SK-N-SH (cell line): Measurements from ENCODE around the gene BBX. TPM values are rescaled to one million over a fixed set of nuclear protein-coding genes. Genes with fewer than 3 reads are reported as not detected.
A peak's percentile ranks its signal among the peaks of the same experiment; 100 is the strongest.

ENCODE experiments used
- CTCF ChIA-PET: fragments of 300-600, 350-600 bp; formaldehyde crosslinking; extraction: SDS; loops from one replicate; lab custom pipeline; 2021; lab: Yijun Ruan, JAX
- POLR2A ChIA-PET: fragments of 350-600 bp; sonication (Branson Sonifier 250); formaldehyde crosslinking; extraction: SDS; loops from one replicate; lab custom pipeline; 2020; ENCODE audit warnings: antibody characterized with exemption, inconsistent platforms; lab: Yijun Ruan, JAX
- DNase-seq: peaks from one replicate; pipeline ENCODE4 v3.0.0; 2012
- H2AFZ ChIP-seq: fragments of 200-600 bp; sonication (generic); 2 replicates; pipeline ENCODE4 v1.8.1; 2016; ENCODE audit warnings: antibody characterized with exemption, mild to moderate bottlenecking, low read depth
- H3F3A ChIP-seq: fragments of 200-600 bp; sonication (generic); replicated peaks from 2 replicates; pipeline ENCODE3; 2016; ENCODE audit warnings: antibody characterized with exemption, mild to moderate bottlenecking; ENCODE audit not compliant: insufficient read depth
- H3K27ac ChIP-seq, 2 experiments: fragments of 200-500 bp in 1 of 2; fragments of 200-600 bp in 1 of 2; sonication (Bioruptor generic) in 1 of 2; sonication (generic), shearing (Covaris generic) in 1 of 2; 2 replicates each; pipeline versions ENCODE4 v1.5.1 to v1.6.1; 2014 to 2016; ENCODE audit warnings: low read depth in 2 of 2, inconsistent platforms in 1 of 2, low read length in 1 of 2, mild to moderate bottlenecking in 1 of 2, mixed read lengths in 1 of 2
- H3K27me3 ChIP-seq: fragments of 200-600 bp; sonication (generic), shearing (Covaris generic); 2 replicates; pipeline ENCODE4 v1.6.1; 2016; ENCODE audit warnings: mixed run types; ENCODE audit not compliant: insufficient read depth
- H3K36me3 ChIP-seq, 2 experiments: fragments of 200-500 bp in 1 of 2; fragments of 200-600 bp in 1 of 2; sonication (Bioruptor generic) in 1 of 2; sonication (generic) in 1 of 2; replicated peaks in 1 of 2; 2 replicates each; pipeline versions ENCODE3 to v1.5.1; 2014 to 2016; ENCODE audit warnings: low read length in 1 of 2, mild to moderate bottlenecking in 1 of 2; ENCODE audit not compliant: insufficient read depth in 2 of 2, control insufficient read depth in 1 of 2
- H3K4me1 ChIP-seq, 2 experiments: fragments of 200-500 bp in 1 of 2; fragments of 200-600 bp in 1 of 2; sonication (Bioruptor generic) in 1 of 2; sonication (generic), shearing (Covaris generic) in 1 of 2; 2 replicates each; pipeline versions ENCODE4 v1.5.1 to v1.6.1; 2014 to 2016; ENCODE audit warnings: low read depth in 1 of 2, low read length in 1 of 2, mixed run types in 1 of 2; ENCODE audit not compliant: insufficient read depth in 2 of 2, control insufficient read depth in 1 of 2
- H3K4me2 ChIP-seq: fragments of 200-600 bp; sonication (generic), shearing (Covaris generic); 2 replicates; pipeline ENCODE4 v1.6.1; 2017; ENCODE audit warnings: mixed run types
- H3K4me3 ChIP-seq, 2 experiments: fragments of 200-500 bp in 1 of 2; fragments of 200-600 bp in 1 of 2; sonication (Bioruptor generic) in 1 of 2; sonication (generic), shearing (Covaris generic) in 1 of 2; 2 replicates each; pipeline versions ENCODE4 v1.5.1 to v1.8.1; 2014 to 2016; ENCODE audit warnings: low read depth in 2 of 2, inconsistent platforms in 1 of 2, low read length in 1 of 2, mild to moderate bottlenecking in 1 of 2, mixed read lengths in 1 of 2, moderate library complexity in 1 of 2
- H3K79me2 ChIP-seq: fragments of 200-600 bp; sonication (generic); 2 replicates; pipeline ENCODE4 v1.8.1; 2017; ENCODE audit warnings: mild to moderate bottlenecking; ENCODE audit not compliant: insufficient read depth
- H3K9ac ChIP-seq: fragments of 200-600 bp; sonication (generic); 2 replicates; pipeline ENCODE4 v1.6.1; 2017; ENCODE audit warnings: mixed run types
- H3K9me2 ChIP-seq: fragments of 200-600 bp; sonication (generic); 2 replicates; pipeline ENCODE4 v1.6.1; 2017; ENCODE audit warnings: mixed run types
- H3K9me3 ChIP-seq: fragments of 200-600 bp; sonication (generic); 2 replicates; pipeline ENCODE4 v1.6.1; 2017; ENCODE audit warnings: mixed run types, mild to moderate bottlenecking, moderate library complexity
- H4K20me1 ChIP-seq: fragments of 200-600 bp; sonication (generic); 2 replicates; pipeline ENCODE4 v1.6.1; 2017; ENCODE audit warnings: mild to moderate bottlenecking, mixed run types; ENCODE audit not compliant: insufficient read depth
- EP300 ChIP-seq, 2 experiments: IDR thresholded peaks; 2 replicates each; pipeline versions ENCODE4 v1.4.0 to v1.6.1; 2012; ENCODE audit warnings: borderline replicate concordance in 1 of 2, low read depth in 1 of 2, low read length in 1 of 2
- FOSL2 ChIP-seq: IDR thresholded peaks from 2 replicates; pipeline ENCODE4 v1.4.0; 2012; ENCODE audit warnings: low read depth, mild to moderate bottlenecking, moderate library complexity, borderline replicate concordance
- JUND ChIP-seq: IDR thresholded peaks from 2 replicates; pipeline ENCODE4 v1.4.0; 2012
- RCOR1 ChIP-seq: fragments of 150-350 bp; IDR thresholded peaks from 2 replicates; pipeline ENCODE4 v1.6.1; 2017; ENCODE audit warnings: antibody characterized with exemption, low read length
- RFX5 ChIP-seq: IDR thresholded peaks from 2 replicates; pipeline ENCODE4 v1.6.1; 2012; ENCODE audit warnings: mild to moderate bottlenecking, improper control_type of control experiment, low read length
- TAF1 ChIP-seq: IDR thresholded peaks from 2 replicates; pipeline ENCODE4 v1.6.1; 2012; ENCODE audit warnings: low read depth, mild to moderate bottlenecking, low read length, moderate library complexity, borderline replicate concordance
- WGBS: methylation state at CpG from one replicate; pipeline ENCODE4 v1.1.6; 2017; ENCODE audit warnings: low lambda C conversion rate; 5-methylcytosine and 5-hydroxymethylcytosine counted together
- polyA plus RNA-seq, 3 experiments: library from polyadenylated mRNA; depleted of rRNA; stranded (reverse); fragments of >200 nt; gene quantifications; 2 replicates each; pipeline ENCODE4 v1.2.3, GENCODE V29; 2012
- TF ChIP-seq, protein P1 (sequence below): fragments of 150-350 bp; IDR thresholded peaks from 2 replicates; pipeline ENCODE4 v1.6.1; 2016; ENCODE audit warnings: mild to moderate bottlenecking, low read depth, low read length
- TF ChIP-seq, protein P2 (sequence below): IDR thresholded peaks from 2 replicates; pipeline ENCODE4; 2012
- TF ChIP-seq, protein P3 (sequence below): fragments of 200-600 bp; sonication (generic); IDR thresholded peaks from 2 replicates; pipeline ENCODE4 v1.6.1; 2017; ENCODE audit warnings: antibody characterized with exemption, mild to moderate bottlenecking, moderate library complexity

BBX gene
- polyA plus RNA-seq, 1 of the 3 experiments (the other 2 are of a cell fraction), result 14.2 TPM

DNA sequence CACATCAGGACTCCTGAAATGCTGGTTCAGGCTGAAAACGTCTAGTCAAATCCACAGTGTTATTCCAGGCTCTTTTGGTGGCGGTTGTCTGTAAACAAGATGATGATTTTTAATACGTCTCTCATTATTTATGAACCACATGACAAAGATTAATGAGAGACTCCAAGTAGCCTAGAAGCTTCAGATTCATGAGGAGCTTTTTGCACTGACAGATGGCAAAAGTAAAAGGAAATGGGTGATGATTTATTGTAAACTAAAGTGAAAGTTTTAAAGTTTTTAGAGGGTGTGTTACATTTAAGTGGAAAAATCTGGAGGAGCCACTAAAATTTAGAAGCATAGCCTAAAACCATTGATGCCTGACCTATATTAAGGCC lies 77.0 kb downstream of the BBX start:
- Histone ChIP-seq H2AFZ (peak overlapping the region; percentile 82), H3K36me3 (peaks cover 0 to 8% of the 10 kb centered on the region in 2 experiments), H3K27ac (peak overlapping the region; percentile 66 to 72), H3K4me2 (peak overlapping the region; percentile 79), H3K9me2 (no peaks in the 10 kb centered on the region), H3K79me2 (0 out of 2 replicates have a peak, but pooled peaks cover 4% of the 10 kb centered on the region), H3F3A (no peaks in the 10 kb centered on the region), H3K9me3 (no peaks in the 10 kb centered on the region), H3K9ac (peak overlapping the region; percentile 61), H3K4me1 (peaks cover 4 to 7% of the 10 kb centered on the region in 2 experiments; a peak in 3 of 4 replicates), H4K20me1 (no peaks in the 10 kb centered on the region), H3K4me3 (peak overlapping the region; percentile 21 to 56), H3K27me3 (no peaks in the 10 kb centered on the region)
- no peak for DNase-seq
- CTCF ChIA-PET, result interaction anchor here (1.0 to 3.1 kb wide), 4 partner anchors 11 to 364 kb away, joined by 3 to 8 read pairs (median 4); no protein-coding TSS in a partner anchor
- POLR2A ChIA-PET, result interaction anchor here (0.8 kb wide), 1 partner anchor 168 kb away, joined by 3 read pairs; no protein-coding TSS in a partner anchor
- 49% methylated on average over 3 of the region's 3 CpGs for WGBS
- TF ChIP-seq, protein P1, sequence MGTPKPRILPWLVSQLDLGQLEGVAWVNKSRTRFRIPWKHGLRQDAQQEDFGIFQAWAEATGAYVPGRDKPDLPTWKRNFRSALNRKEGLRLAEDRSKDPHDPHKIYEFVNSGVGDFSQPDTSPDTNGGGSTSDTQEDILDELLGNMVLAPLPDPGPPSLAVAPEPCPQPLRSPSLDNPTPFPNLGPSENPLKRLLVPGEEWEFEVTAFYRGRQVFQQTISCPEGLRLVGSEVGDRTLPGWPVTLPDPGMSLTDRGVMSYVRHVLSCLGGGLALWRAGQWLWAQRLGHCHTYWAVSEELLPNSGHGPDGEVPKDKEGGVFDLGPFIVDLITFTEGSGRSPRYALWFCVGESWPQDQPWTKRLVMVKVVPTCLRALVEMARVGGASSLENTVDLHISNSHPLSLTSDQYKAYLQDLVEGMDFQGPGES, result no peak
- TF ChIP-seq RCOR1 (no peak), FOSL2 (no peak)
- TF ChIP-seq, protein P2, sequence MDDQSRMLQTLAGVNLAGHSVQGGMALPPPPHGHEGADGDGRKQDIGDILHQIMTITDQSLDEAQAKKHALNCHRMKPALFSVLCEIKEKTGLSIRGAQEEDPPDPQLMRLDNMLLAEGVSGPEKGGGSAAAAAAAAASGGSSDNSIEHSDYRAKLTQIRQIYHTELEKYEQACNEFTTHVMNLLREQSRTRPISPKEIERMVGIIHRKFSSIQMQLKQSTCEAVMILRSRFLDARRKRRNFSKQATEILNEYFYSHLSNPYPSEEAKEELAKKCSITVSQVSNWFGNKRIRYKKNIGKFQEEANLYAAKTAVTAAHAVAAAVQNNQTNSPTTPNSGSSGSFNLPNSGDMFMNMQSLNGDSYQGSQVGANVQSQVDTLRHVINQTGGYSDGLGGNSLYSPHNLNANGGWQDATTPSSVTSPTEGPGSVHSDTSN, result peak; percentile 18

DNA sequence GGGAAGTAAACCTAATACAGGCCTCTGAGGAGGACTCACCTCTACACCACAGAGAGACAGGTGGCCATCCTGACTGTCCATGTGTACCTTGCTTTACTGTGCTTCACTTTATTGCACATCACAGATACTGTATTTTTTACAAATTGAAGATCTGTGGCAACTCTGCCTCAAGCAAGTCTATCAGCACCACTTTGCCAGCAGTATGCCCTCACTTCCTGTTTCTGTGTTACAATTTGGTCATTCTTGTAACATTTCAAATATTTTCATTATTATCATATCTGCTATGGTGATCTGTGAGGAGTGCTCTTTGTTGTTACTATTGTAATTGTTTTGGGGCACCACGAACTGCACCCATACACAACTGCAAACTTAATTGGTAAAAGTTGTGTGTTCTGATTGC lies 78.0 kb downstream of the BBX start:
- Histone ChIP-seq H3F3A (no peaks in the 10 kb centered on the region), H3K9ac (no peak overlapping the region), H3K36me3 (peaks cover 0 to 8% of the 10 kb centered on the region in 2 experiments), H2AFZ (no peak overlapping the region), H3K9me3 (no peaks in the 10 kb centered on the region), H3K27me3 (no peaks in the 10 kb centered on the region), H4K20me1 (no peaks in the 10 kb centered on the region), H3K79me2 (0 out of 2 replicates have a peak, but pooled peaks cover 4% of the 10 kb centered on the region), H3K4me1 (peaks cover 4 to 7% of the 10 kb centered on the region in 2 experiments; a peak in 3 of 4 replicates), H3K4me3 (no peak overlapping the region), H3K4me2 (no peak overlapping the region), H3K27ac (no peak overlapping the region; a peak in 1 of 4 replicates), H3K9me2 (no peaks in the 10 kb centered on the region)
- TF ChIP-seq, protein P3, sequence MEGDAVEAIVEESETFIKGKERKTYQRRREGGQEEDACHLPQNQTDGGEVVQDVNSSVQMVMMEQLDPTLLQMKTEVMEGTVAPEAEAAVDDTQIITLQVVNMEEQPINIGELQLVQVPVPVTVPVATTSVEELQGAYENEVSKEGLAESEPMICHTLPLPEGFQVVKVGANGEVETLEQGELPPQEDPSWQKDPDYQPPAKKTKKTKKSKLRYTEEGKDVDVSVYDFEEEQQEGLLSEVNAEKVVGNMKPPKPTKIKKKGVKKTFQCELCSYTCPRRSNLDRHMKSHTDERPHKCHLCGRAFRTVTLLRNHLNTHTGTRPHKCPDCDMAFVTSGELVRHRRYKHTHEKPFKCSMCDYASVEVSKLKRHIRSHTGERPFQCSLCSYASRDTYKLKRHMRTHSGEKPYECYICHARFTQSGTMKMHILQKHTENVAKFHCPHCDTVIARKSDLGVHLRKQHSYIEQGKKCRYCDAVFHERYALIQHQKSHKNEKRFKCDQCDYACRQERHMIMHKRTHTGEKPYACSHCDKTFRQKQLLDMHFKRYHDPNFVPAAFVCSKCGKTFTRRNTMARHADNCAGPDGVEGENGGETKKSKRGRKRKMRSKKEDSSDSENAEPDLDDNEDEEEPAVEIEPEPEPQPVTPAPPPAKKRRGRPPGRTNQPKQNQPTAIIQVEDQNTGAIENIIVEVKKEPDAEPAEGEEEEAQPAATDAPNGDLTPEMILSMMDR, result no peak
- TF ChIP-seq EP300 (IDR thresholded peaks at IDR 0.05; ENCODE audit: borderline replicate concordance in 1 of 2, low read depth in 1 of 2, low read length in 1 of 2) (no peak), RFX5 (no peak), JUND (no peak), TAF1 (no peak)
- ChIA-PET POLR2A (no interaction called here), CTCF (interaction anchor here (3.1 kb wide), 1 partner anchor 10 kb away, joined by 8 read pairs; no protein-coding TSS in a partner anchor)
- no peak for DNase-seq
- 95% methylated on average over 1 of the region's 1 CpG for WGBS
